Measurements from ENCODE around the gene CCDC69. TPM values are rescaled to one million over a fixed set of nuclear protein-coding genes. Genes with fewer than 3 reads are reported as not detected.

Gene CCDC69
- total RNA-seq, 2 experiments from 2014 or later: 36.6 to 38.7 TPM

GRCh38 chr5:151159649-151160373, 64.1 kb downstream of the CCDC69 start:
- ChIA-PET POLR2A (no interaction called here), CTCF (no interaction called here)

GRCh38 chr5:151158287-151158661, 65.6 kb downstream of the CCDC69 start:
- ChIA-PET CTCF (interaction anchor here (0.7 to 0.8 kb wide), 2 partner anchors 40 to 42 kb away, joined by 3 to 4 read pairs; no protein-coding TSS in a partner anchor), POLR2A (interaction anchor here (0.6 to 1.2 kb wide), 5 partner anchors 32 to 109 kb away, joined by 3 to 7 read pairs (median 3); partner anchors contain the start of gene CCDC69)

GRCh38 chr5:151157426-151158286, 66.2 kb downstream of the CCDC69 start, which contains the start of gene ANXA6:
TSS of gene ANXA6 (minus strand) at chr5:151157779. CDS start at chr5:151147901, 9,878 bp downstream.
- POLR2A ChIA-PET: interaction anchor here (0.6 to 1.5 kb wide), 6 partner anchors 31 to 109 kb away, joined by 3 to 7 read pairs (median 4); partner anchors contain the start of gene CCDC69
- CTCF ChIA-PET: interaction anchor here (0.7 to 1.6 kb wide), 4 partner anchors 12 to 41 kb away, joined by 3 to 6 read pairs (median 4); no protein-coding TSS in a partner anchor

- POLR2A ChIA-PET: interaction anchor here (1.2 to 1.5 kb wide), 2 partner anchors 30 to 78 kb away, joined by 3 to 4 read pairs; no protein-coding TSS in a partner anchor
- CTCF ChIA-PET: interaction anchor here (0.8 to 1.6 kb wide), 2 partner anchors 11 to 31 kb away, joined by 5 to 6 read pairs; no protein-coding TSS in a partner anchor
Measured at GRCh38 chr5:151156507-151157420, 67.1 kb downstream of the CCDC69 start.

- CTCF ChIA-PET: interaction anchor here (1.5 kb wide), 1 partner anchor 30 kb away, joined by 7 read pairs; no protein-coding TSS in a partner anchor
- POLR2A ChIA-PET: no interaction called here
Measured at GRCh38 chr5:151155775-151156506, 68.0 kb downstream of the CCDC69 start.

- CTCF ChIA-PET: interaction anchor here (0.8 to 1.5 kb wide), 2 partner anchors 29 to 56 kb away, joined by 6 to 7 read pairs; no protein-coding TSS in a partner anchor
- POLR2A ChIA-PET: interaction anchor here (1.5 kb wide), 1 partner anchor 14 kb away, joined by 3 read pairs; no protein-coding TSS in a partner anchor
Measured at GRCh38 chr5:151154931-151155774, 68.7 kb downstream of the CCDC69 start.

GRCh38 chr5:151153766-151154272, 70.1 kb downstream of the CCDC69 start:
- ChIA-PET CTCF (interaction anchor here (0.6 to 2.3 kb wide), 6 partner anchors 11 to 704 kb away, joined by 3 to 8 read pairs (median 3); partner anchors contain the start of gene IRGM), POLR2A (interaction anchor here (1.1 to 1.5 kb wide), 2 partner anchors 12 to 73 kb away, joined by 3 to 5 read pairs; partner anchors contain the start of gene TNIP1)

- ChIA-PET CTCF (interaction anchor here (0.6 to 2.3 kb wide), 7 partner anchors 11 to 703 kb away, joined by 3 to 8 read pairs (median 3); partner anchors contain the start of gene IRGM), POLR2A (interaction anchor here (1.1 to 1.5 kb wide), 2 partner anchors 12 to 72 kb away, joined by 3 to 5 read pairs; partner anchors contain the start of gene TNIP1)
Measured at GRCh38 chr5:151153300-151153699, 70.6 kb downstream of the CCDC69 start.

- ChIA-PET CTCF (interaction anchor here (1.3 to 2.4 kb wide), 3 partner anchors 10 to 23 kb away, joined by 5 to 11 read pairs (median 9); no protein-coding TSS in a partner anchor), POLR2A (interaction anchor here (2.0 kb wide), 1 partner anchor 27 kb away, joined by 12 read pairs; no protein-coding TSS in a partner anchor)
Measured at GRCh38 chr5:151151793-151152192, 72.1 kb downstream of the CCDC69 start.

GRCh38 chr5:151151263-151151660, 72.6 kb downstream of the CCDC69 start:
- ChIA-PET POLR2A (interaction anchor here (0.7 to 2.0 kb wide), 3 partner anchors 10 to 26 kb away, joined by 3 to 12 read pairs (median 8); no protein-coding TSS in a partner anchor), CTCF (interaction anchor here (1.3 to 7.0 kb wide), 7 partner anchors 9 to 100 kb away, joined by 3 to 41 read pairs (median 5); no protein-coding TSS in a partner anchor)

- ChIA-PET POLR2A (interaction anchor here (0.7 to 2.0 kb wide), 5 partner anchors 9 to 70 kb away, joined by 3 to 12 read pairs (median 6); partner anchors contain the start of gene TNIP1), CTCF (interaction anchor here (0.7 to 7.0 kb wide), 11 partner anchors 9 to 99 kb away, joined by 3 to 41 read pairs (median 3); no protein-coding TSS in a partner anchor)
Measured at GRCh38 chr5:151150471-151151262, 73.2 kb downstream of the CCDC69 start.

GRCh38 chr5:151148583-151148982, 75.3 kb downstream of the CCDC69 start:
- CTCF ChIA-PET: interaction anchor here (0.7 to 7.0 kb wide), 6 partner anchors 11 to 90 kb away, joined by 3 to 41 read pairs (median 4); no protein-coding TSS in a partner anchor
- POLR2A ChIA-PET: no interaction called here

- ChIA-PET CTCF (interaction anchor here (1.2 to 7.0 kb wide), 3 partner anchors 17 to 21 kb away, joined by 3 to 41 read pairs (median 9); no protein-coding TSS in a partner anchor), POLR2A (no interaction called here)
Measured at GRCh38 chr5:151147033-151147432, 76.9 kb downstream of the CCDC69 start.

GRCh38 chr5:151146061-151146460, 77.8 kb downstream of the CCDC69 start:
- POLR2A ChIA-PET: interaction anchor here (0.6 to 0.7 kb wide), 2 partner anchors 13 to 66 kb away, joined by 3 read pairs; no protein-coding TSS in a partner anchor
- CTCF ChIA-PET: interaction anchor here (0.6 to 7.0 kb wide), 7 partner anchors 11 to 134 kb away, joined by 3 to 41 read pairs (median 4); no protein-coding TSS in a partner anchor

- POLR2A ChIA-PET: no interaction called here
- CTCF ChIA-PET: interaction anchor here (1.0 to 7.0 kb wide), 4 partner anchors 10 to 94 kb away, joined by 4 to 41 read pairs (median 4); no protein-coding TSS in a partner anchor
Measured at GRCh38 chr5:151144922-151145321, 79.0 kb downstream of the CCDC69 start.

All from activated CD8-positive, alpha-beta memory T cell treated with anti-CD3 and anti-CD28 coated beads for 36 hours (primary cell).